NOMO-1 treated with DMSO at 0.1 percent for 48 hours (cell line): ENCODE data around the gene ARHGEF28.

Experiments used
- DNase-seq: peaks from one replicate; lab custom pipeline; 2025; ENCODE audit not compliant: unreplicated experiment; lab: John Stamatoyannopoulos, UW

Gene ARHGEF28

DNA sequence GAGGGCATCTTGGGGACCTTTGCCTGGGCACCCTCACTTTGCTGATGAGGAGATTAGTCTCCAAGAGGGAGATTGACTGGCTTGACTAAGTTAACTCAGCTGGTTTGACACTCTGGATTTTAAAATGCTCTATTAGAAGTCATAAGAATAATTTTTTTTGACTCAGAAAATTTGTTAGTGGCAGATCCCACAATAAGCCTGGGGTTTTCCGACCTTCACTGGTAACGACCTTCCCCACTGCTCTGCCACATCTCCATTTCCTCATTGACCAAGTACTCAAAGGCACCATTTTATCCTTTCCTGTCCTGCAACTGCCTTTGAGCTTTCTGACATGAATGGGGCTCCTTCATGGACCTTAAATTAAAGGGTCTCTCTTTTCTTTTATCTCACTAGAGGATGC, 67.0 kb downstream of the ARHGEF28 start:
- no peak for DNase-seq

DNA sequence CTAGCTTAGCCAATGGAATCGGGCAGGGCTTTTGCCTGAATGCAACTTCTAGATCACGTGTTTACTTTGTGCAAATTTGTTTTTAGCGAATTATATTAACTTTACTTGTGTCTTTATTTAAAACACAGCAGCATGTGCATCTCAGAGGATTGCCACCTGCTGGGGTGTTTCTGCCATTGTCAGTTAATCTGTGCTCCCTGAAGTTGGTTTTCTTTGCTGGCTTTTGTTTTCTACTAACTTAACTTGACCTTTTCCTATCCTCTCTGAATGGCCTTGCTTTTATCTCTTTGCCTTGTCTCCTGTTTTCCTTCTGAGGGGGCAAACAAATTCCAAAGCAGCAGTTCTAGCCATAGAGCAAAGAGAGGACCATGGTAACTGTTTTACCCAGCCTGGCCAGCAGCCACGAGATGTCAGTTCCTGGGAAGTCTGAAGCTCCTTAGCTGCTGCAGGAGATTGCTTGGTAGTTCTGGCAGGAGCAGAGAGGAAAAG, 67.6 kb downstream of the ARHGEF28 start:
- DNase-seq, result no peak

DNA sequence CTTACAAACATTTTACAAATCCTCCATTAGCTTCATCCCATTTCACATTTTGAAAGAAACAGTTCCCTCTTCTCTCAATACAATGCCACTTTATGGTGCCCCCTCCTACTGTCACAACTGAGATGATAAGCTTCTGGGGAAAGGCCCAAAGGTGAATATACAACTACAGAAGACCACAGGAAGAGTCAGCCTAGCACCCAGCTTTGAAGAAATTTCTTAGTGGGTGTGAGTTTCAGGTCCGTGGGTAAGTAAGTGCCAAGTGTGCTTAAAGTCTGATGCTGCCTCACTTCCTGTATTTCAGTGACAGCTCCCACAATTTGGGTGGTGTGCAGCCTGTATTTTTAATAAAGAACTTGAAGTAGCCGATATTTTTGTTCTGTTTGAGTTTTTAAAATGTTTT, 68.1 kb downstream of the ARHGEF28 start:
- no peak for DNase-seq

DNA sequence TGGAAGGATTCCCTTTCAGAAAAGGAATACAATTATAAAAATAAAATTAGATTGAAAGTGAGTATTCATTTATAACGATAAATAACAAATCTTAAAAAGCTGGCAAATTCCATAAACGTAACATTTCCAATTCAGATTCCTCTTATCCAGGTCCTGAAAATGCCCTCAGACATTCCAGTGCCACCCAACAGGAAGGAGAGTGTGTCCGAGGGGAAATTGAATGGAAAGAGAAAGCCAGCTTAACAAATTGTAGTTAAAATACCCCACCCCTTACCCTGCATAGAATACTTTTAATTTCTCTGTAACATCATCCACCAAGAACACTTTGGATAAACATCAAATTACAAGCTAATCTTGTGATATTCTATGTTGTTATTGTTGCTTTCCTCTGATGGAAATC, 72.0 kb downstream of the ARHGEF28 start:
- no peak for DNase-seq

DNA sequence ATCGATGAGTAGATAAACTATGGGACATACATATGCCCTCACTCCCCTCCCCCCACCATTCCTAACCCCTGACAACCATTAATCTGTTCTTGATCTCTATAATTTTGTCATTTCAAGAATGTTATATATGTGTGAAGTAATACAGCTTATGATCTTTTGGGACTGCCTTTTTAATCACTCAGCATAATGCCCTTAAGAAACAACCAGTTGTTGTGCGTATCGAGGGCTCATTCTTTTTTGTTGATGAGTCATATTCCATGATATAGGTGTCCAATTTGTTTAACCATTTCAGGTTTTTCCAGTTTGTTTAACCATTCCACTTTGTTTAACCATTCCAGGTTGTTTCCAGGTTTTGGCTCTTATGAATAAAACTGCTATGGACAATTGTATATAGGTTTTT, 75.6 kb downstream of the ARHGEF28 start:
- no peak for DNase-seq

DNA sequence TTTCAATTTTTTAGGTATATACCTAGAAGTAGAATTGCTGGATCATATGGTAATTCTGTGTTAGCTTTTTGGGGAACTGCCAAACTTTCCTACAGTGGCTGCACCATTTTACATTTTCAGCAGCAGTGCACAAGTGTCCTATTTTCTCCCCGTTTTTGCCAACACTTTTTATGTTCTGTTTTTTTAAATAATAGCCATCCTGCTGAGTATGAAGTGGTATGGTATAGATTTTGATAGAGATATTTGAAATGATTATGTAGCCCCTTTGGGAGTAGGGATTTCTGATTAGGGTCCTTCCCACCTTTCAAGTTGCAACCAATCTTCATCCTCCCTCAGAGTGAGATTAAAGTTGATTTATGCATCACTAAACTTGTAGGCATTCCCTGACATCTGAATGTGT, 76.5 kb downstream of the ARHGEF28 start:
- DNase-seq, result no peak

DNA sequence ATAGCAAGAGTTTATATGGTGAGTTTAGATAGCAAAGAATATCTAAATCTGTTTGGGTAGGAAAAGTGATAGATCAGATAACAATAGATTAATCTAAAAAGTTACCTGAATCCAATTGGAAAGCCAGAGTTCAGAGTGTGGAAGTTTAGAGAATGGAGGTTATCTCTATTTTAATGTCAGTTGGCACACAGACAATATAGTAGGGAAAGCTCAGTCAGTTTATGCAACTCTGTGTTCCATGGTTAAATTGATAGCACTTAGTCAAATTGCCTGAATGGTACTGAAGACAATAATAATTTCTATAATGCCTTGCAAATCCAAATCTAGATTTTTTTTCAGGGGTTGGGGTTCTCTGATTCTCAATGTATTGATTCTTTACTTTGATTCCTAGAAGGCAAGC, 77.0 kb downstream of the ARHGEF28 start:
- DNase-seq, result no peak

DNA sequence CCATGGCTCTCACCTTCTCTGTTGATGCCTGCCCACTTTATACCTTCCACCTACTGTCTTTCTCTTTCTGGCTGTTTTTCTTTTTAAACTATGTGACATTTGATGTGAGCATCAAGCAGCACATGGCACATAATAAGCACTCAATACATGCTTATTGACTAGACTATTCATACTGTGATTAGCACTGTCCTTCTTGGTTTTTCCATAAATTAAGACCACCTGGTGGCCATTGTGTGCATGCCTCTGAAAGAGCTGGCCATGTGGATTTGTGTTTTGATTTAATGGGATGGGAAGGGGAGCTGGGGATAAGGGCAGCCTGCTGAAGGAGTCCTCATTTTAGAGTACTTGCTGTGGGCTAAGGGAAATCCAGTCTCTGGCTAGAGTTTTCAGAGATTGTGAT, 79.4 kb downstream of the ARHGEF28 start:
- DNase-seq, result no peak

DNA sequence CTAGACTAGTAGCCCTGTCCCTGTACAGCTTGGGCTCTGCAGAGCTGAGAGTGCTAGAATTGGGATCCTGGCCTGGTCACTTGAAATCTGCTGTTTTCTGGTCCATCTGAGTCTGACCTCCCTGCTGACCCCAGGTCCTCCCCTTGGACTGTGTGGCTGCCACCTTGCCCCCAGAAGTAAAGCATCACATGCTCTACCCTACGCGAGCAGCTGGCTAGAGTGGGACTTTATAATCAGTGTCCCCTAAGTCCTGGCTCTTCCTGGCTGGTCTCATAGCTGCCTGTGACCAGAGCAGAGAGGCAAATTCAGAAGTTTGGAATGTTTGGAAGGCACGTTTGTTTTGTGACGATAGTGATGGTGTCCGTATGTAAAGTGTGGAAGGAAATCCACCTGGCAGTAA, 81.0 kb downstream of the ARHGEF28 start:
- DNase-seq, result no peak

DNA sequence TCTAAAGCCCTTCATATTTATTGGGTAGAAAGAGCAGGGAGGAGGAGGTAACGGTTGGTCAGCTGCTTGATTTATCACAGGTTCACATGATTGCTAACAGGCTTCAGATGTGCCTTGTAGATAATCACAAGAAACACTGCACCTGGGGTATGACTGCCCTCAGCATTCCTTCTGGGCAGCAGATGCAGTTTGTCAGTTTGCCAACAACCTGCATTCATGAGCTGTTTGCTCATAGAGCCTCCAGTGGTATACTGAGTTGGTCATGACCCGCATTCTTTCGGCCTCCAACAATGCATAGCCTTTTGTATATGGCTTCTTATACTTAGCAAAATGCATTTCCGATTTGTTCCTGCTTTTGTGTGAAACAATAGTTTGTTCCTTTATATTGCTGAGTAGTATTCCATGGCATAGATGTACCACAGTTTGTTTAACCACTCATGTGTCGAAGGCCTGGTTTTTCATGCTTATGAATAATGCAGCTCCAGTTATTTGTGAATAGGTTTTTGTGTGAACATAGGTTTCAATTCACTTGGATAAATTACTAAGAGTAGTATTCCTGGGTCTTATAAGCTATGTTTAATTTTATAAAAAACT, 83.6 kb downstream of the ARHGEF28 start:
- no peak for DNase-seq

DNA sequence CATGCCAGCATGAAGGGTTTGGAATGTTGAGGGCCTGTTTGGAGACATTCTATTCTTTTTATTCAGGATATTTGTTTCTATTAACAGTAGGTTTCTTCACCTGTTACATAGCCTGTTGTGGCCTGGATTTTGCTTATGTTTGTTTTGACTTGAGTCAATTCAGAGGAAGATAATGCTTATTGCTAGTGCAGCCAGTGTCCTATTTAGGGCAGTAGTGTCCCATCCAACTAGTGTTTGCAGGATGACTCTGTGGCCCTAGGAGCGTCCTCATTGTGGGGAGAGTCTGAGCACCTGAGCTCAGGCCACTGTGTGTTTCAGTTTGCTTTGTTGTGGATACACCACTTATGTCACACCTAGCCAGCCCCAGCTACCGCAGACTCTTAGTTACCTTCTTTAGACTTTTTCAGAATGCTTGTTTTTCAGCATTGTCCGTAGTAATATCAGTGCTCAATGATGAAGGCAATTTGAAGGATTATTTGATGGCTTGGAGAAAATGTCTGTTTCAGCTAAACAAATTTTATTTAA, 90.3 kb downstream of the ARHGEF28 start:
- no peak for DNase-seq

DNA sequence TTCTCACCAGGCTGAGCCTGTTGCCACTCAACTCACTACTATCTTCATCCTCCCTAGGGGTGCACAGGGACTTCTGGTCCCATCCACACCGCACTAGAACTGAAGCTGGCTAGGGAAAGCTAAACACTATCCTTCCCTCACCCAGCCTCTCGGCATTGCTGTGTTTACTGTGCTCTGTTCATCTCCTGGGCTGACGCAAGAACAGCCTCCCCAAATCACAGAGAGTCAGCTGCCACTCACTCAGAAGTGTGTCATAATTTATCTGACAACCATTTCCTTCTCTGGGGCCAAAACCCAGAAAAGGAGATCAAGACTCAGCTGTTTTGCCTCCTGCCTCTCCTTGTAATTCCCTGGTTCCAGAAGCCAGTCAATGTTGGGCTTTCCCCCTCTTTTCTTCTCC, 92.8 kb downstream of the ARHGEF28 start:
- DNase-seq, result no peak

DNA sequence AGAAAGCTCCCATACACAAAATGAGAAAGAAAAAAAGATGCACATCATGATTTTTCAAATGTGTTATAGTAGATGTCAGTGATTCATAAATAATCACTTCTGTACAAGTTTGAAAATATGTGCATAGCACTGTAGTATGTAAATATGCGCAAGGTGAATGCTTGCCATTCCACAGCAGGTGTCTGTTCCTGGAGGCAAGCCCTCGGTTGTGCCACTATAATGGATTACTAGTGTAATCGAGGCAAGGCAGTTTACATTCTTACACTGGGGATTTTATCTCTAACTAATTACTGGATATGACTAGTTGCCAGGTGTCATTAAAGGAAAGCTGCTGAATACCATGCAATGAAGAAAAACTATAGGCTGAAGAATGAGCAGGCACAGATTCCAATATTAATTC, 93.6 kb downstream of the ARHGEF28 start:
- DNase-seq, result no peak

DNA sequence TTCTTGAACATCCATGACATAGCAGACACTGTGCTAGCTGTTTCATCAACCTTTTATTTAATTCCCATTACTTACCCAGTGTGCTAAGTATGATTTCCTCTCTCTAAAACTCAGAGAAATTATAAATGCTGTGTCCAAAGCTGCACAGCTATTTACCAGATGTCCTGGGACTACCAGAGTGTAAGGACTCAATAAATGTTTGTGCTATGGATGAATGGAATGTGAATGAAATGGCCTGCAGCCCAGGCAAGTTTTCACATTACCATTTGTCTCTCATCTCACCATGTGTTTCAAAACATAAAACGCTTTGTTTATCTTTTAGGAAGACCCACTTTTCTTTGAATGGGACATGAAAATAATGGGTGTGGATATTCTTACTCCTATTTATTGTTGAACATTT, 96.2 kb downstream of the ARHGEF28 start:
- no peak for DNase-seq

DNA sequence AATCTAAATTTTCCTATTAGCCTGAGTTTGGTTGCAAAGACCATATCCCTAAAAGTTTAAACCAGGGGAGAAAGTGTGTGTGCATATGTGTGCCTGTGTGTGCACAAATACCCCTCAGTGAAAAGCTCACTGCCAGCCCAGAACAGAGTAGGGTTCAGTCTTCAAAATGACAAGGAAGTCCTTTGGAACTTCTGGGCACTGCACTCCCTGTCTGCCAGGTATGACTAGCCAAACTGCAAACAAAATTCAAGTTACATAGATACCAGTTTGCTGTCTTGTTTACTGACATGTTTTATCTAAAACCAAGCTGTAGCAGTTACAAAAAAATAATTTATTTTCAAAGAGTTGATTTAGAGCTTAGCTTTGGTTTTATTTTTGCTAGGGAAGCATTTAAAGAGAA, 100.1 kb downstream of the ARHGEF28 start:
- no peak for DNase-seq

DNA sequence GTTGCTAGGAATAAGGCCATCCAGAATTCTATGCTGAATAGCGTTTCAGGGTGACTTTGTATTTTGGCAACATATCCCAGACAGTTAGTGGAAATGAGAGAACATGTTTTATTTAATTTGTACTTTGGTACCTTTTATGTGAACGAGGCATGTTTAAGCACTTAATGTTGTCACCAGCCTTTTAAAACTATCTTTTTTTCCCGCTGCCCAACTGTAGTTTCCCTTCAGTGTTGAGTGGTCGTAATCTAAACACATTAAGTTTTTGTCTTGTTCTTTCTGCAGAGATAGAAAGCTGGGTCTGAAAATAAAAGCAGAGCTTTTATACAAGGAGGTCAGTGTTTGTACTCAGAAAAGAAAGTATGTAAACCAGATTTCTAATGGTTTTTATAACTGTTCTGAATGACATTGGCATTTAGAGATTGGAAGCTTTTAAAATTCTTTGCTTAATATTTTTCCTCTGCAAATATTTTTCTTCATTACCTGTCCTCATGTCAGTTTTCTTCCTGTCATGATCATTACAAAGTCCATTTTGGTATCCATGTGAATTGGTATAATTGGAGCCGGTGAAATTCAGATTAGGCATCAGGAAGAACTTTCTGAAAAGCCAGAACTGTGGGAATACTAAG, 100.7 kb downstream of the ARHGEF28 start:
- DNase-seq, result no peak

DNA sequence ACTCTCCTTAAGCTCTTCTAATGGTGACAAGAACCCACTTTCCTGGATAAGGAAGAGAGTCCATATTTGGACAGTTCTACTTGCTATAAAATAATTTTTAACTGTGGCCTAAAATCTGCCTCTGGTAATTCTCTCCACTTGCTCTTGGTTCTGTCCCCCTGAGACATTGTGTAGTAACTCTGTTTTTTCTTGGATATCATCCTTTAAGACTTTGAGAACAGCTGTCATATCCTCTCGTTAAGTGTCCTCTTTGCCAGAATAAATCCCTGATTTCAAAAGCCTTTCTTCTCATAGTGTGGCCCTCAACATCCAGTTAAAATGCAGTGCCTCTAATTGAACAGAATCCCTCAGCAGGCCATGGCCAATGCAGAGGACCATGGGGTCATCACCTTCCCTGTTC, 101.5 kb downstream of the ARHGEF28 start:
- no peak for DNase-seq

DNA sequence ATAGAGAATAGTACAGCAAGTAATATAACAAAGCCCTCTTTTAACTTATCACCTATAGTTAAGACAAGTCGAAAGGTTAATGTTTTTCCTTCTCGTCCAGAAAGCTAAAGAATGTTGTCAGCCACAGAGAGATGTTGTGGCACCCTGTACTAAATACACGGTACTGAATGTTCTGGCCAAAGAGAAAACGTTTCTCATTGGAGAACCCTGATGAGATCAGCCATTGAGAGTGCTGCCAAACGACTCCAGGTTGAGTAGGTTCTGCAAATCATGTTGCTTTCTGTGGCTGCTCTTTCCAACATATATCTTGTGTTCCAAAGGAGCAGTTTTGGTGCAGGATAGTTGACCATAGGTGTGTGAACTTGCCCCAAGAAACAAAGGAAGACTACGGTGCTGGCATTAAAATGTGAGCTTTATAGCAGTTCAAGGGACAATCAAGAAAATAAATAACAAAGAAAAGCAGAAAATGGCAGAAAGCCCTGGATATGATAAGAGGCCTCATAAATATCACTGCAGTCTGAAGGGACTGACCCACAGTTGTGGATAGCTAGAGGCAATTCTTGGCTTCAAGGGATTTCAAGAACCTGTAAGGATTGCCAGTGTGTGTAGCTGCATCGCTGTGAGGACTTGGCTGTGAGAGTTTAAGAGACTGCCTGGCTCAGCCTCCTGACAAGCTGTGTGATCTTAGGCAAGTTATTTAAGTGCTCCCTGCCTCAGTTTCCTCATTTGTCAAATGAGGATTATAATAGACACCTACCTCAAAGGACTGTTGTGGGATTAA, 102.7 kb downstream of the ARHGEF28 start:
- no peak for DNase-seq

DNA sequence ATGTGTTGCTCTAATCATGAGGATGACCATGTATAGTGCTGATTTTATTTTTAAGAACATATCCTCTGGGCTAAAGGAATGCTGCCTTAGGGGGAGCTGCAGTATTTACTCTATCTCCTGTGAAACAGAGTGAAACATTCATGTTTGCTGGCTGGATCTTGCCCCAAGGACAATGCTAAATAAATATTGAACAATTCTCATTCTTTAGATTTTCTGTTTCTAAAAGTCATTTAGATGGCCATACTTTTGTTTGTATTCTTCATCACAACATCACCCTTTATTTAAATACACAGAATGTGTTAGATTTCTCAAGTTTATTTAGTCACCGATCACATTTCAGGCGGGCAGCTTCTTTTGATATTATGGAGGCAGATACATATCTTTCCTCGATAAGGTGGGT, 103.3 kb downstream of the ARHGEF28 start:
- DNase-seq, result no peak

DNA sequence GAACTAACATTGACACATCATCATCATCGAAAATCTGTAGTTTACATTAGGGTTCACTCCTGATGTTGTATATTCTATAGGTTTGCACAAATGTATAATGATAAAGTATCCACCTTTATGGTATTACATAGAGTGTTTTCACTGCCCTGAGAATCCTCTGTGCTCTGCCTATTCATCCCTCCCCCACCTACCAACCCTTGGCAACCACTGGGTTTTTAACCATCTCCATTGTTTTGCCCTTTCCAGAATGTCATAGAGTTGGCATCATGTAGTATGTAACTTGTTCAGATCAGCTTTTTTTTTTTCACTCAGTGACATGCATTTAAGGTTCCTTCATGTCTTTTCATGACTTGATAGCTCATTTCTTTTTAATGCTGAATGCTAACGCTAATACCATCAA, 106.0 kb downstream of the ARHGEF28 start:
- DNase-seq, result no peak

DNA sequence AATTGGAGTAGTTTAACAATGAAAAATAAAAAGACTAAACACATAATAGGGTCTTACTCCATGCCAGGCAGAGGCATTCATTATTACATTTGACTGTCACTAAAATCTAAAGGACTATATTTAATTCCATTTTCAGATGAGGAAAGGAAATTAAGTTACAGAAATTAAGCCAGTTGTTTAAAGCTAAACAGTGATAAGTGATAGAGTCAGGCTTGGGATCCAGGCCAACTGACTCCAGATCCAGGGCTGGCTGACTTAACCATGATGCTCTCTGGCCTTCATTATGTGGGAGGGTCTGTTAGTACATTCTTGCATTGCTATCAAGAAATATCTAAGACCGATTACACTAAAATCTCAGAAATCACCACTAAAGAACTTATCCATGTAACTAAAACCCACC, 107.2 kb downstream of the ARHGEF28 start:
- DNase-seq, result no peak

DNA sequence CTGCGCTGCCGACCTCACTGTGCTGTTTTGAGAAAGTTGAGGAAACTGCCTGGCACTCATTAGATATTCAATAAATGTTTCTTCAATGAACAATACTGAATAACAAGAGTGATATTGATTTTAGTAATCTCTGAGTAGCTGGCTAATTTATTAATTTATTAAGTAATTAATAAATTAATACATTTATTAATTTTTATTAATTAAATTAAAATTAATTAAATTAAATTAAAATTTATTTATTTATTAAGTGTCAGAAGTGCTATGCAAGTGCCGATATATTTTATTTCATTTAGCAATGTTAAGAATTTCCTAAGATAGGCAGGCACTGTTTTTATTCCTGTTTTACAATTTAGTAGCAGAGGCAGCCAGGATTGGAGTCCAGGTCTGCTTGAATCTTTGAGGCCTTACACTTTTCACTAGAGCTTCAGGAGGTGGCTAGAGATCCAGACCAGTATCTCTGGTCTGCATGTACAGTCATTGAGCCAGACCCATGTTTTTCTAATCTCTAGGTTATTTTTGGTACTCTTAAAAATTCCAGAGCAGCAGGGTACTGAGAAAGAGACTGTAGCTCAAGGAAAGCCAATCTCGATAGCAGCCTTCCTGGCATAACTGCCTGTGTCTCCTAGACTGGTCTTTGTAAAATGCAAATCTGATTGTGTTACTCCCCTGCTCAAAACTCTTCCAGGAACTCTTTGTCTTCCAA, 109.2 kb downstream of the ARHGEF28 start:
- no peak for DNase-seq
